K562 (cell line): ENCODE measurements around the gene KIT. TPM values are rescaled to one million over a fixed set of nuclear protein-coding genes. Genes with fewer than 3 reads are reported as not detected.

Experiments used
- ATAC-seq: fragments of 200-7000 bp; cut with Tn5 transposase; 3 replicates; pipeline ENCODE4 v1.9.1; 2020; ENCODE audit warnings: moderate library complexity
- BruUV-seq: library from RNA; stranded (reverse); fragments of 400-500 nt; replicated peaks from 2 replicates; lab custom pipeline; 2021; lab: Mats Ljungman, UMichigan
- CTCF ChIA-PET: fragments of 300-600 bp; formaldehyde crosslinking; extraction: SDS; loops from one replicate; lab custom pipeline; 2021; ENCODE audit warnings: low intra/inter-chr PET ratio; lab: Yijun Ruan, JAX
- POLR2A ChIA-PET: fragments of 300-600, 350-650 bp; sonication (Branson Sonifier 250); formaldehyde crosslinking; extraction: SDS; loops from one replicate; lab custom pipeline; 2021; ENCODE audit warnings: antibody characterized with exemption, inconsistent platforms; lab: Yijun Ruan, JAX
- DNase-seq, 4 experiments: peaks; one replicate each; pipeline versions ENCODE4 v3.0.0 to v3.0.0-alpha.2; 2011 to 2018; ENCODE audit warnings: low spot score in 3 of 4, mixed read lengths in 3 of 4; ENCODE audit errors: extremely low read depth in 1 of 4
- FAIRE-seq: peaks from 2 replicates; lab custom pipeline; 2011; peaks lifted over from hg19 to GRCh38; lab: Jason Lieb, UNC
- H2AFZ ChIP-seq: 2 replicates; pipeline ENCODE4 v1.6.0; 2011; ENCODE audit warnings: low read depth, low read length, control low read depth, inconsistent platforms
- H3K27ac ChIP-seq: fragments of 200-600 bp; 3 replicates; pipeline ENCODE4 v1.8.0; 2011; ENCODE audit warnings: low read depth, mild to moderate bottlenecking, control low read depth, inconsistent platforms, low read length, moderate library complexity, mixed read lengths; ENCODE audit errors: extremely low read depth
- H3K27me3 ChIP-seq, 2 experiments: fragments of 300-600 bp in 1 of 2; 2 replicates in 1 of 2; 3 replicates in 1 of 2; pipeline versions ENCODE4 v1.6.0 to v1.8.0; 2011; ENCODE audit warnings: inconsistent platforms in 2 of 2, low read length in 2 of 2, mild to moderate bottlenecking in 1 of 2, mixed read lengths in 1 of 2, moderate library complexity in 1 of 2; ENCODE audit not compliant: control insufficient read depth in 2 of 2, insufficient read depth in 2 of 2
- H3K36me3 ChIP-seq: fragments of 300-600 bp; 3 replicates; pipeline ENCODE4 v1.8.0; 2011; ENCODE audit warnings: mild to moderate bottlenecking, low read length, inconsistent platforms; ENCODE audit not compliant: control insufficient read depth, insufficient read depth
- H3K4me1 ChIP-seq, 2 experiments: fragments of 200-600 bp in 1 of 2; replicated peaks in 1 of 2; 2 replicates in 1 of 2; 3 replicates in 1 of 2; pipeline versions ENCODE4 v1.5.1 to v1.8.0; 2011; ENCODE audit warnings: inconsistent platforms in 2 of 2, low read length in 2 of 2, mild to moderate bottlenecking in 1 of 2, mixed read lengths in 1 of 2, moderate library complexity in 1 of 2; ENCODE audit not compliant: control insufficient read depth in 2 of 2, insufficient read depth in 2 of 2
- H3K4me2 ChIP-seq: 2 replicates; pipeline ENCODE4 v1.6.1; 2011; ENCODE audit warnings: low read length, control low read depth, inconsistent platforms, mixed read lengths; ENCODE audit not compliant: insufficient read depth
- H3K4me3 ChIP-seq: fragments of 200-600 bp; sonication (generic), shearing (Covaris generic); 2 replicates; pipeline ENCODE4 v1.5.1; 2016; ENCODE audit warnings: control low read depth, inconsistent platforms
- H3K79me2 ChIP-seq: fragments of 200-600 bp; 3 replicates; pipeline ENCODE4 v1.8.0; 2011; ENCODE audit warnings: low read length, inconsistent platforms; ENCODE audit not compliant: control insufficient read depth, insufficient read depth
- H3K9ac ChIP-seq, 2 experiments: 2 replicates each; pipeline versions ENCODE4 v1.6.0 to v1.6.1; 2011; ENCODE audit warnings: low read depth in 2 of 2, low read length in 2 of 2, control low read depth in 1 of 2, inconsistent platforms in 1 of 2, mild to moderate bottlenecking in 1 of 2, mixed read lengths in 1 of 2; ENCODE audit not compliant: insufficient read depth in 1 of 2
- H3K9me1 ChIP-seq: one replicate; pipeline ENCODE4 v1.6.0; 2011; ENCODE audit warnings: inconsistent platforms, mild to moderate bottlenecking, low read length, moderate library complexity; ENCODE audit not compliant: control insufficient read depth, insufficient read depth
- H3K9me3 ChIP-seq: replicated peaks from 2 replicates; pipeline ENCODE4 v1.5.1; 2011; ENCODE audit warnings: low read depth, low read length, inconsistent platforms; ENCODE audit not compliant: control insufficient read depth, insufficient read depth
- H4K20me1 ChIP-seq: replicated peaks from 2 replicates; pipeline ENCODE4 v1.6.1; 2011; ENCODE audit warnings: low read length, inconsistent platforms, mixed read lengths; ENCODE audit not compliant: control insufficient read depth, insufficient read depth
- FOXK2 ChIP-seq, 2 experiments: fragments of 450-650 bp; IDR thresholded peaks in 1 of 2; conservative IDR thresholded peaks in 1 of 2; 2 replicates each; pipeline ENCODE4 v1.6.1; 2016; ENCODE audit warnings: low read depth in 2 of 2, mild to moderate bottlenecking in 1 of 2
- FUS ChIP-seq: fragments of 200-400 bp; formaldehyde crosslinking; optimal IDR thresholded peaks from 2 replicates; pipeline ENCODE3; 2017; ENCODE audit warnings: low read depth, low read length
- GATAD2A ChIP-seq: fragments of 450-650 bp; IDR thresholded peaks from 2 replicates; pipeline ENCODE4 v1.6.1; 2017
- HMG20B ChIP-seq: fragments of 250-450 bp; sonication (Bioruptor Pico); IDR thresholded peaks from 2 replicates; pipeline ENCODE4 v1.5.0; 2021; ENCODE audit warnings: mild to moderate bottlenecking
- MLX ChIP-seq, 2 experiments: fragments of 450-650 bp in 1 of 2; sonication (generic) in 1 of 2; formaldehyde crosslinking; conservative IDR thresholded peaks; 2 replicates each; pipeline versions ENCODE4 v1.4.0 to v1.8.1; 2020 to 2022; ENCODE audit warnings: mild to moderate bottlenecking in 1 of 2, missing genetic modification reagents in 1 of 2
- MYC ChIP-seq, 2 experiments: fragments of 250-450 bp in 1 of 2; sonication (Bioruptor Pico) in 1 of 2; IDR thresholded peaks; 2 replicates each; pipeline versions ENCODE4 v1.5.1 to v1.6.1; 2012 to 2021; ENCODE audit warnings: low read depth in 2 of 2, borderline replicate concordance in 1 of 2, improper control_type of control experiment in 1 of 2, low read length in 1 of 2, mild to moderate bottlenecking in 1 of 2, moderate library complexity in 1 of 2
- NCOA2 ChIP-seq, 2 experiments: fragments of 450-650 bp; IDR thresholded peaks; 2 replicates each; pipeline ENCODE4 v1.6.1; 2018; ENCODE audit warnings: mild to moderate bottlenecking in 2 of 2, moderate library complexity in 1 of 2; ENCODE audit not compliant: partially characterized antibody in 2 of 2
- NFYB ChIP-seq: IDR thresholded peaks from 2 replicates; pipeline ENCODE4 v1.6.1; 2011; ENCODE audit warnings: mild to moderate bottlenecking, moderate library complexity; ENCODE audit not compliant: insufficient read length; ENCODE audit errors: extremely low read depth
- PRMT5 ChIP-seq: sonication (generic); formaldehyde crosslinking; IDR thresholded peaks from 2 replicates; pipeline ENCODE4 v1.5.0; 2020; ENCODE audit warnings: missing genetic modification reagents
- RBM15 ChIP-seq: fragments of 200-400 bp; formaldehyde crosslinking; IDR thresholded peaks from 2 replicates; pipeline ENCODE4 v1.6.1; 2018; ENCODE audit warnings: mild to moderate bottlenecking, low read length, moderate library complexity; ENCODE audit not compliant: insufficient read depth
- RFX5 ChIP-seq: IDR thresholded peaks from 2 replicates; pipeline ENCODE4 v1.6.1; 2011; ENCODE audit warnings: low read depth, mild to moderate bottlenecking, improper control_type of control experiment, low read length
- RNF2 ChIP-seq: sonication (generic); IDR thresholded peaks from 2 replicates; pipeline ENCODE4 v1.6.1; 2016
- TGIF2 ChIP-seq: sonication (generic); formaldehyde crosslinking; IDR thresholded peaks from 2 replicates; pipeline ENCODE4 v1.8.1; 2022; ENCODE audit warnings: mild to moderate bottlenecking, missing genetic modification reagents, moderate library complexity
- VEZF1 ChIP-seq: fragments of 200-800 bp; sonication (Bioruptor generic); IDR thresholded peaks from 2 replicates; pipeline ENCODE4 v1.6.1; 2017; ENCODE audit warnings: missing genetic modification characterization, missing compliant biosample characterization
- ZKSCAN8 ChIP-seq: fragments of 200-800 bp; sonication (Bioruptor generic); IDR thresholded peaks from 2 replicates; pipeline ENCODE4 v1.6.1; 2016; ENCODE audit warnings: missing genetic modification characterization, missing compliant biosample characterization
- ZNF695 ChIP-seq: fragments of 450-650 bp; formaldehyde crosslinking; IDR thresholded peaks from 2 replicates; pipeline ENCODE4 v1.4.0; 2020; ENCODE audit warnings: mild to moderate bottlenecking, moderate library complexity
- WGBS: fragments of 100-300 bp; shearing (Covaris generic); methylation state at CpG from one replicate; pipeline ENCODE4 v1.1.6; 2016; ENCODE audit warnings: low coverage, mixed read lengths; ENCODE audit not compliant: insufficient coverage; ENCODE audit errors: missing lambda C conversion rate; 5-methylcytosine and 5-hydroxymethylcytosine counted together
- in situ Hi-C: fragments of 300-500 bp; cut with MboI; formaldehyde crosslinking; loops from 4 replicates; pipeline ENCODE4 v1.15.0; 2018; ENCODE audit warnings: inconsistent platforms, mixed read lengths
- intact Hi-C: fragments of 100-400 bp; cut with micrococcal nuclease; formaldehyde crosslinking; loops from 2 replicates; pipeline ENCODE4 v1.14.2; 2022
- polyA plus RNA-seq, 8 experiments: library from polyadenylated mRNA; depleted of rRNA in 4 of 8; stranded (reverse) in 5 of 8; unstranded in 3 of 8; fragments of >200 nt; fragmentation: Nextera tagmentation in 2 of 8; fragmentation: Illumina TruSeq in 1 of 8; extraction: Ambion mirVana in 2 of 8; extraction: Trizol in 1 of 8; gene quantifications; 2 replicates each; pipeline versions ENCODE4 v1.2.1 to v1.2.3, GENCODE V29; 2011 to 2014; ENCODE audit warnings: inconsistent platforms in 1 of 8, missing spikeins in 1 of 8
- total RNA-seq, 7 experiments: library from RNA; depleted of rRNA in 6 of 7; stranded (reverse); fragments of >200 nt in 6 of 7; fragmentation: Illumina TruSeq in 2 of 7; extraction: Trizol in 2 of 7; gene quantifications; 2 replicates each; pipeline versions ENCODE4 v1.2.1 to v1.2.3, GENCODE V29; 2011 to 2021; ENCODE audit warnings: low replicate concordance in 1 of 7

Gene KIT
- total and polyA plus RNA-seq, 9 of the 15 experiments (the other 6 are each of a cell fraction or from before 2014, with no cell fraction given) = 0.27 to 5.6 (median 0.57) TPM

- Histone ChIP-seq H3K4me2 (no peak overlapping the region), H3K4me3 (no peak overlapping the region), H3K9me1 (no peaks in the 10 kb centered on the region), H3K79me2 (no peaks in the 10 kb centered on the region), H2AFZ (no peak overlapping the region), H3K4me1 (no peaks in the 10 kb centered on the region), H3K9me3 (no peaks in the 10 kb centered on the region), H3K36me3 (no peaks in the 10 kb centered on the region), H3K27me3 (peaks cover 0 to 4% of the 10 kb centered on the region in 2 experiments; a peak in 1 of 5 replicates), H3K9ac (no peak overlapping the region), H3K27ac (no peak overlapping the region), H4K20me1 (no peaks in the 10 kb centered on the region)
- intact Hi-C loops = no loop called here
- no TSS peak for BruUV-seq
- in situ Hi-C loops = no loop called here
- ChIA-PET CTCF (no interaction called here), POLR2A (interaction anchor here (0.7 to 1.0 kb wide), 2 partner anchors 14 to 24 kb away, joined by 3 read pairs; no protein-coding TSS in a partner anchor)
- 11% methylated on average over 5 of the region's 5 CpGs for WGBS
- no peak for FAIRE-seq
- DNase-seq = no peak
- TF ChIP-seq TGIF2 (CRISPR knock-in tag) (no peak), ZNF695 (CRISPR knock-in tag) (no peak), NFYB (no peak), FUS (no peak), ZKSCAN8 (no peak), PRMT5 (CRISPR knock-in tag) (no peak), MYC (IDR thresholded peaks at IDR 0.05; ENCODE audit: low read depth, low read length) (no peak), MYC (CRISPR knock-in tag; IDR thresholded peaks at IDR 0.05; ENCODE audit: borderline replicate concordance, low read depth) (no peak), NCOA2 (IDR thresholded peaks at IDR 0.05; ENCODE audit: partially characterized antibody in 2 of 2) (no peak), HMG20B (CRISPR knock-in tag) (no peak), MLX (CRISPR knock-in tag; conservative IDR thresholded peaks at IDR 0.05) (no peak), RFX5 (no peak), GATAD2A (no peak), FOXK2 (conservative IDR thresholded peaks at IDR 0.05 in 1 of 2, IDR thresholded peaks at IDR 0.05 in 1 of 2; ENCODE audit: low read depth in 2 of 2) (no peak), RNF2 (no peak), VEZF1 (CRISPR knock-in tag) (no peak), RBM15 (no peak)
- TF ChIP-seq, all 486 proteins: peak for 0
- no peak for ATAC-seq
Measured at GRCh38 chr4:54643172-54643571, 14.6 kb upstream of the KIT start.
